ENCODE data around the gene SMC3. TPM values are rescaled to one million over a fixed set of nuclear protein-coding genes. Genes with fewer than 3 reads are reported as not detected.

The SMC3 gene
- total and polyA plus RNA-seq, 12 donors, result 11.1 to 23.5 (median 20.0) TPM

DNA sequence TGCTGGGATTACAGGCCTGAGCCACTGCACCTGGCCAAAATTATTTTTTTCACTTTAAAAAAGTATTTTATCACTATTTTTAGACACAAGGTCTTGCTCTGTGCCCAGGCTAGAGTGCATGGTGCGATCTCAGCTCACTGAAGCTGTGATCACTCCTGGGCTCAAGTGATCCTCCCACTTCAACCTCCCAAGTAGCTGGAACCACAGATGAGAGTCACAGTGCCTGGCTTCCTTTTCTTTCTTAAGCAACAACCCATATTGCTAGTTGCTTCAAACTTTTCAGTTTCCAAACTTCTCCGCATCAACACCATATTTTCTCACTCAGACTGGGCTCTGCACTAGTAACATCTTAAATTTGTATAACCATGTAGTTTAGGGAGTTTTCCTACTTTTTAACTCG is 9.5 kb upstream of the SMC3 start:
- WGBS, 2 donors, result 90 to 91% methylated on average over 3 of the region's 3 CpGs
- DNase-seq (no peak), ATAC-seq (no peak)
- TF ChIP-seq, protein P1, sequence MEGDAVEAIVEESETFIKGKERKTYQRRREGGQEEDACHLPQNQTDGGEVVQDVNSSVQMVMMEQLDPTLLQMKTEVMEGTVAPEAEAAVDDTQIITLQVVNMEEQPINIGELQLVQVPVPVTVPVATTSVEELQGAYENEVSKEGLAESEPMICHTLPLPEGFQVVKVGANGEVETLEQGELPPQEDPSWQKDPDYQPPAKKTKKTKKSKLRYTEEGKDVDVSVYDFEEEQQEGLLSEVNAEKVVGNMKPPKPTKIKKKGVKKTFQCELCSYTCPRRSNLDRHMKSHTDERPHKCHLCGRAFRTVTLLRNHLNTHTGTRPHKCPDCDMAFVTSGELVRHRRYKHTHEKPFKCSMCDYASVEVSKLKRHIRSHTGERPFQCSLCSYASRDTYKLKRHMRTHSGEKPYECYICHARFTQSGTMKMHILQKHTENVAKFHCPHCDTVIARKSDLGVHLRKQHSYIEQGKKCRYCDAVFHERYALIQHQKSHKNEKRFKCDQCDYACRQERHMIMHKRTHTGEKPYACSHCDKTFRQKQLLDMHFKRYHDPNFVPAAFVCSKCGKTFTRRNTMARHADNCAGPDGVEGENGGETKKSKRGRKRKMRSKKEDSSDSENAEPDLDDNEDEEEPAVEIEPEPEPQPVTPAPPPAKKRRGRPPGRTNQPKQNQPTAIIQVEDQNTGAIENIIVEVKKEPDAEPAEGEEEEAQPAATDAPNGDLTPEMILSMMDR (IDR thresholded peaks at IDR 0.05), result no peak
- no peaks in the 10 kb centered on the region for H3K9me3 ChIP-seq
- no peaks in the 10 kb centered on the region for H3K36me3 ChIP-seq
- peaks cover 0 to 3% (median 0%) of the 10 kb centered on the region in 7 donors for H3K27me3 ChIP-seq
- H3K27ac ChIP-seq, result no peak overlapping the region
- intact Hi-C loops (cut with DNase I), result loop anchor here in 1 of 10 donors (5.0 kb wide), 1 partner anchor 246 kb away; no protein-coding TSS in a partner anchor
- no peaks in the 10 kb centered on the region for H3K4me1 ChIP-seq
- no peak overlapping the region for H3K4me3 ChIP-seq

DNA sequence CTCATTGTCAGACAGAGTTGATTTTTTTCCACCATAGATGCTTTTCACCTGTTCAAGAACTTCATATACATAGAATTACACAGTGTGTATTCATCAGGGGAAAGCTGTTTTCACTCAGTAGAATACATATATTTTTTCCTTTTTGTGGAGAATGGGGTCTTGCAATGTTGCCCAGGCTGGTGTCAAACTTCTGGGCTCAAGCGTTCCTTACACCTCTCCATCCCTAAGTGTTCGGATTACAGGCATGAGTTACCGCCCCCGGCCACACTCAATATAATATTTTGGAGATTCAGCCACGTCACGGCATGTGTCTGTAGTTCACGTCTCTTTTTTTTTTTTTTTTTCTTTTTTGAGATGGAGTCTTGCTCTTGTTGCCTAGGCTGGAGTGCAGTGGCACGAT is 7.5 kb upstream of the SMC3 start:
- Histone ChIP-seq H3K4me3 (no peak overlapping the region), H3K9me3 (no peaks in the 10 kb centered on the region), H3K4me1 (no peaks in the 10 kb centered on the region), H3K36me3 (no peaks in the 10 kb centered on the region), H3K27ac (no peak overlapping the region), H3K27me3 (peaks cover 0 to 5% (median 0%) of the 10 kb centered on the region in 7 donors)
- TF ChIP-seq, protein P1 (IDR thresholded peaks at IDR 0.05), result no peak
- intact Hi-C loops (cut with DNase I), result no loop called here
- ATAC-seq, result no peak
- no peak for DNase-seq
- 95 to 96% methylated on average over 8 of the region's 8 CpGs for WGBS, 2 donors

DNA sequence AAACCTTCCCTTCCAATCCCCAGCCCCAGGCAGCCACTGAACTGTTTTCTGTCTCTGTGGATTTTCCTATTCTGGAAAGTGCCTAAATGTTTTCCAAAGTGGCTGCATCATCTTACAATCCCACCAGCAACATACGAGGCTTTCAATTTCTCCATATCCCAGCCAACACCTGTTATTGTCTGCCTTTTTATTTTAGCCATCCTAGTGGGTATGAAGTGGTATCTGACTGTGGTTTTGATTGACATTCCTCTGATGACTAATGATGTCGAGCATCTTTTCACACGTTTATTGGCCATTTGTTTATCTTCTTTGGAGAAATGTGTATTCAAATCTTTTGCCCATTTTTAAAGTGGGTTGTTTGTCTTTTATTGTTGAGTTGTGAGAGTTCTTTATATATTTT is 6.2 kb upstream of the SMC3 start:
- peaks cover 0 to 1% (median 0%) of the 10 kb centered on the region in 9 donors for H3K4me1 ChIP-seq
- intact Hi-C loops (cut with DNase I), result no loop called here
- no peak for ATAC-seq
- DNase-seq, result no peak
- TF ChIP-seq, protein P1 (IDR thresholded peaks at IDR 0.05), result no peak
- H3K4me3 ChIP-seq, result no peak overlapping the region
- no peak overlapping the region for H3K27ac ChIP-seq
- WGBS, 2 donors, result 84% methylated on average over 3 of the region's 3 CpGs
- peaks cover 0 to 5% (median 0%) of the 10 kb centered on the region in 7 donors for H3K27me3 ChIP-seq
- no peaks in the 10 kb centered on the region for H3K36me3 ChIP-seq
- no peaks in the 10 kb centered on the region for H3K9me3 ChIP-seq

DNA sequence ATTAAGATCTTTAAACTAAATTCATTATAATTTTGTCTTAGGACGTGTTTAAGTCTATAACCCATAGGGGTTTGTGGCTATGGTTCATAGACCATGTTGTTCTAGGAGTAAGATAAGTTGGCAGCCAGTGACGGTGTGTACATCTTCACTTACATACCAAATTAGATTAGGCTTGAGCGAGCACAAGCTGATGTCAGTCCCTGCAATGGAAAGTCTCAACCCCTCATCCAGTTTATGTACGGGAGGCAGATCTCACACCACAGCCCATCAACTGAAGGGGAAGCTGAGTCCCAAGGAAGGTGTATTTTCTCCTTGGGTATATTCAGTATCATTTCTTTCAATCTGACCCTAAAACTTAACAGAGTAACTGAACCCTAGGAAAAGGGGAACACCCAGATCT is 5.1 kb upstream of the SMC3 start:
- DNase-seq (no peak), ATAC-seq (no peak)
- Histone ChIP-seq H3K27ac (no peak overlapping the region), H3K4me3 (no peak overlapping the region), H3K36me3 (no peaks in the 10 kb centered on the region), H3K27me3 (peaks cover 0 to 5% (median 0%) of the 10 kb centered on the region in 7 donors), H3K9me3 (no peaks in the 10 kb centered on the region), H3K4me1 (peaks cover 0 to 9% (median 5%) of the 10 kb centered on the region in 9 donors)
- TF ChIP-seq, protein P1 (IDR thresholded peaks at IDR 0.05), result no peak
- 72 to 73% methylated on average over 4 of the region's 4 CpGs for WGBS, 2 donors
- intact Hi-C loops (cut with DNase I), result no loop called here

All from heart right ventricle (tissue), 16 donors.